ENCODE results near the gene SERPINB6.

Gene SERPINB6

GRCh38 chr6:2970034-2970685, 1.2 kb downstream of the SERPINB6 start:
- Histone ChIP-seq H3K27ac (no peak overlapping the region), H3K4me3 (ENCODE audit: low read depth, low read length) (peak overlapping the region; percentile 68), H3K36me3 (replicated peaks) (no peaks in the 10 kb centered on the region), H3K27me3 (replicated peaks) (no peaks in the 10 kb centered on the region)
- TF ChIP-seq CTCF (IDR thresholded peaks at IDR 0.05; ENCODE audit: low read depth, low read length, missing control alignments) = no peak
- in situ Hi-C loops (cut with HindIII; ENCODE audit: low pct_ligation_motif_present, low sequenced_read_pairs) = no loop called here
- DNase-seq = no peak

GRCh38 chr6:2969549-2969948, 1.8 kb downstream of the SERPINB6 start:
- Histone ChIP-seq H3K27ac (no peak overlapping the region), H3K27me3 (replicated peaks) (no peaks in the 10 kb centered on the region), H3K36me3 (replicated peaks) (no peaks in the 10 kb centered on the region), H3K4me3 (ENCODE audit: low read depth, low read length) (no peak overlapping the region)
- TF ChIP-seq CTCF (IDR thresholded peaks at IDR 0.05; ENCODE audit: low read depth, low read length, missing control alignments) = no peak
- in situ Hi-C loops (cut with HindIII; ENCODE audit: low pct_ligation_motif_present, low sequenced_read_pairs) = no loop called here
- no peak for DNase-seq

- no peak for DNase-seq
- in situ Hi-C loops (cut with HindIII; ENCODE audit: low pct_ligation_motif_present, low sequenced_read_pairs) = no loop called here
- Histone ChIP-seq H3K27ac (no peak overlapping the region), H3K36me3 (replicated peaks) (no peaks in the 10 kb centered on the region), H3K4me3 (ENCODE audit: low read depth, low read length) (no peak overlapping the region), H3K27me3 (replicated peaks) (no peaks in the 10 kb centered on the region)
- no peak for TF ChIP-seq CTCF (IDR thresholded peaks at IDR 0.05; ENCODE audit: low read depth, low read length, missing control alignments)
Measured at GRCh38 chr6:2968600-2969135, 2.7 kb downstream of the SERPINB6 start.

- no peak for DNase-seq
- no peak overlapping the region for H3K27ac ChIP-seq
- in situ Hi-C loops (cut with HindIII; ENCODE audit: low pct_ligation_motif_present, low sequenced_read_pairs) = no loop called here
- H3K36me3 ChIP-seq (replicated peaks) = no peaks in the 10 kb centered on the region
- no peak overlapping the region for H3K4me3 ChIP-seq (ENCODE audit: low read depth, low read length)
- no peaks in the 10 kb centered on the region for H3K27me3 ChIP-seq (replicated peaks)
- no peak for TF ChIP-seq CTCF (IDR thresholded peaks at IDR 0.05; ENCODE audit: low read depth, low read length, missing control alignments)
Measured at GRCh38 chr6:2967936-2968335, 3.4 kb downstream of the SERPINB6 start.

- in situ Hi-C loops (cut with HindIII; ENCODE audit: low pct_ligation_motif_present, low sequenced_read_pairs) = no loop called here
- Histone ChIP-seq H3K27me3 (replicated peaks) (no peaks in the 10 kb centered on the region), H3K4me3 (ENCODE audit: low read depth, low read length) (no peak overlapping the region), H3K36me3 (replicated peaks) (no peaks in the 10 kb centered on the region), H3K27ac (no peak overlapping the region)
- no peak for TF ChIP-seq CTCF (IDR thresholded peaks at IDR 0.05; ENCODE audit: low read depth, low read length, missing control alignments)
- no peak for DNase-seq
Measured at GRCh38 chr6:2966347-2966746, 5.0 kb downstream of the SERPINB6 start.

Data from brain microvascular endothelial cell (primary cell).